HG03066 (cell line): ENCODE data around the gene DEFB113.
"Not testable (repeated sequence)": the region's sequence is repeated elsewhere in the genome, so short reads cannot be mapped to it uniquely, and the experiment has no call there.

Experiments
- ATAC-seq: cut with Tn5 transposase; IDR thresholded peaks from one replicate; pipeline ENCODE4 v1.9.1; 2021; ENCODE audit warnings: low read depth; ENCODE audit not compliant: unreplicated experiment

Gene DEFB113, protein sequence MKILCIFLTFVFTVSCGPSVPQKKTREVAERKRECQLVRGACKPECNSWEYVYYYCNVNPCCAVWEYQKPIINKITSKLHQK

DNA sequence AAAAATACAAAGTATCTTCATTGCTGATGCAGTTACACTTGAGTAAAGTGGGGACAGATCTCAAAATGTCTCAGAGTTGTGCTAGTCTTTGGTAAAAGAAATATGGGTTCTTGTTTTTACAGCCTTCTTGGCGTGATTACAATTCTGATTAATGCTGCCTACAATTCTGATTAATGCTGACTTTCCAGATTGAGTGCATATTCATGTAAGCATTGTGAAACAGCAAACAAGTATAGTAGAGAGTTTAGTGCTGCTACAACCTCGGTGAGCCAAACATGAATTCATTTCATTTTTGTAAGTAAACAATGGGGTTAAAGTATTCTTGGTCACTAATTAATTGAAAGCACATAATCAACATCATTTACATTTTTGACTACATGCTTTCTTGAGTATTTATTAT is at the start of gene DEFB113:
Gene DEFB113 (minus strand): TSS at position 21 of the 400 bp plus-strand sequence. CDS start 0 bp downstream, at position 21.
- ATAC-seq: no peak

DNA sequence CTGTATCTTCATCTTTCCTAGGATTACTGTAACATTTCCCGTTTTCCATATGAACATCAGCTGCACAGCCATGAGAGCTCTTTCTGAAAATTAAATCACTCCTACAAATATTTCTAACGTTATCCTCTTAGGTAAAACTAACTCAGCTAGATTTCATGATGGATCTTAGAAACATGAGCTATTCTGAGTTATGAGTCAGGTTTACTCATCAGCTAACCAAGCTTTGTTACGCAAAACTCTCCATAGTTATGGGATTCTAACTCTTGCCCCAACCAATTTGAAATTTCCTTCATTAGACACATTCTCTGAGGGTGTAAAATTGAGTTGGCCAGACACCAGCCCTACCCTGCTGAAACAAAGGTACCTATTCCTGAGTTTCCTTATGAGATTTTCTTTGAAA is 38.4 kb upstream of the DEFB113 start:
- ATAC-seq: no peak

DNA sequence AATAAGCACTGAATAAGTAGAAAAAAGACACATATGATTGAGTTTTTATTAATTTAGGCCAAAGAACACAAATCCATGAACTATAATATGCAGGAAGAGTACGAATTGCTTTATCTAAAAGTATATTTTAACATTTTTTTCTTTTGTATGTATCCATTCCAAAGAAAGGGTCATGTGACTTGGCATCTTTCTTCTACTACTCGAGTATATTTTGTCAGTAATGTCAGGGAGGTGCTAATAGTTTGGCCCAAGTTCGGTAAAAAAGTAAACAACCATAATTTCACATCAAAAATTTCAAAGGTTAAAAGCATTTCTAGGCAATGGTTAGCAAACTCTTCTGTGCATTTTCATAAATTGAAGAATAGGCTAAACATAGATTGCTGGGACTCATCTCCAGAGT is 33.7 kb upstream of the DEFB113 start:
- no peak for ATAC-seq

DNA sequence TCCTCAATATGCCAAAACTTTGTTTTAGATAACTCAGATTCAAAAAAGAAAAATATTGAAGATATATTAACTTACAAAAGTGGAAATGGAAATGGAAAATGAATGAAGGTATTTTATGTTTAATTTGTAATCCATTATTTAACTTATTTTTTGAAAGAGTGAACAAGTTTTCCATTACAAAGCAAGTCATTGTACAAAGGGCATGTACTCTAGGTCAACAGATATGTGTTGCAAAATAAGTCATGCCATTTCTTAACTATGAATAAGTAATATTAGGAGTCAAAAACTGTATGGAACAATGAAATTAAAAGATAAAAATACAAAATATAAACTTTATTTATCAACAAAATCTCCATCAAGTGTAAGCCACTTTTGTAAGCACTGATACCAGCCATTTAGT is 25.9 kb upstream of the DEFB113 start:
- ATAC-seq: no peak

DNA sequence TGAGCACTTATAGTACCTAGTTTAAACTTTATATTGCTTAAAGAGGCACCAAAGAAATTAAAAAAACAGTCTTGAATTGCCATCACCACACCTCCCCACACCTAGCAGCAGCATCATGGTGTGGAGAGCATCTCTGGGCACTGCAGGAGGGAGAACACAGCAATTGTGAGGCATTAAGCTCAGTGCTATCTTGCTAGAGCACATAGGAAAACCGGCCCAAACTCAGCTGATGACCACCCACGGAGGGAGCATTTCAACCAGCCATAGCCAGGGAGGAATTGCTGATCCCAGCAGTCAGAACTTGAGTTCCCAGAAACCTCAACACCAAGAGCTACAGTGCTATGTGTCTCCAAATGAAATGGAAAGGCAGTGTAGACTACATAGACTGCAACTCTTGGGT is 19.5 kb upstream of the DEFB113 start:
- no peak for ATAC-seq

DNA sequence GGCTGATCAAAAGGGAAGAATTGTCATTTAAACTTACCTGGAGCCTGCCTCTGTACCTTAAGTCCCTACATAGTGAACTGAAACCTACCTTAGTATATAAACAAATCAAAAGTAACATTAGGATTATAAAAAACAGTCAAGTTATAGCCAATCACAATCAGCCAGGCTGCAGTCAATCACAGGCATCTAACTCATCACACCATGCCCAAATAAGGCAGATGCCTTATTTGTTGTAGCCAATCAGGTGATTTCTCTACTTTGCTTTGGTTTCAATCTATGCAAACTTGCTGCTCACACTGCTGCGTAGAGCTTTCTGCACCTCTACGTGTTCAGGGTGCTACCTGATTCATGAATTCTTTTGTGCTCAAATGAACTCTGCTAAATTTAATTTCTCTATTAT is 18.3 kb upstream of the DEFB113 start:
- no peak for ATAC-seq

DNA sequence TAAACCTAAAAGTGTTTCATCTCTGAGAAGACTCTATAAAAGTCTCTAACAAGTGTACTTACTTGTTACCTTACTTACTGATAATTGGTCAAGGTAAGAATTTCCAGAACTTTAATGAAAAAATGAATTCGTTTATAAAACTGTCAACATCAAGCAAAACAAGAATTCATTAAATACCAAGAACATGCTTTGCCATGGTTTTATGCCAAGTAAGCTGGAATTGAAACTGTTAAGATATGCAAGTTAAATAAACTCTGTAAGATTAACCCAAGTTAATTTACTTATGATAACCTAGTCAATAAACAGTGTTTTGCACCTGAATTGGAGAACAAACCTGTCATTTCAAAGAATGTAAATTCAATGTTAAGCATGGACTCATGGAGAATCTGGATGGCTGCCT is 17.1 kb upstream of the DEFB113 start:
- ATAC-seq: no peak

DNA sequence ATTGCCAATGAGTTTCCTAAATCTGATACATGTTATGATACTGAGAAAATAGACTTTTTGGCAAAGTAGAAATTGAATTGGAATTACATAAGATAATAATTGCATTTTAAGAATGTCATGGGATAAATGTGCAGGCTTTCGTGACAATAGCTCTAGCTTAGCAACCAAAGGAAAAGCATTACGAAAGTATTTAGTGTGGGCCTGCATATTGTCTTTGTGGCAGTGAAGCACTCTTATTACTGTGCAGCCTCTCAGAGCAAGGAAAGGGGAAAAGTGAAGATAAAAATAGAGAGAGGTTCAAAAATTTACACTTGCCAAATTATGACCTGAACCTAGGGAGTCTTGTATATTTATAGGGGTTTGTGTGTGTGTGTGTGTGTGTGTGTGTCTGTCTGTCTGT is 12.6 kb upstream of the DEFB113 start:
- no peak for ATAC-seq

DNA sequence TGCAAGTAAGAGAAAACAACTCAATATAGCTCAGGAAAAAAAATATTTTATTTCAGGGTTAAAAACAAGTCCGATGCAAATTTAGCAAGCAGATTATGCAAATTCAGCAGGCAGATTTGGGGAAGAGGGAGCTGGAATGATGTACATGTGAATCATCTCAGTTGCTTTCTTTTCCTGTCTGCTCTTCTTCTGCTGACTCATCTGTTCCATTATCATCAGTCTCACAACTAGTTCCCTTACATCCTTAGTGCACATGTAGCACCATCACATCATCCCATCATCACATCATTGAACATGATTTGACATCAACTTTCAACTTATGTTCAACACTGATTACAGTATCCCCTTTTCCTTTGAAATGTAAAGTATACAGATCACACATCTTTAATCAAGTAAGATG is 11.5 kb upstream of the DEFB113 start:
- no peak for ATAC-seq

DNA sequence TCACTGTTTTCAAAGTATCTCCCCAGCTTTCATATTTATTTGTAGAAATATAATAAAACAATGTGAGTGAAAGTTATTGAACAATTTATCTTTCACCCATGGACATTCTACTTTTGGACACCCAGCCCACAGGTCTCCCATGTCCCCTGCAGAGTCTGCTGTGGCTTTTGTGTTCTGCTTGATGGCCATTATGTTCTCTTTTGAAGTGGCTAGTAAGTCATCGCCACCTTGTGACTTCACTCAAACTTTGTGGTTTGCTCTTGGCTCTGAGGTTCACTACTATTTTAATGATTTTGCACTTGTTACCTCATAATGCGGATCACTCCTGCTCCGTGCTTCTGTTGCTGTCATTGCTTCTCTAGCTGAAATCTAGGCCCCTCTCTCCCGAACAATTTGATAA is 10.2 kb upstream of the DEFB113 start:
- ATAC-seq: peak; percentile 39

DNA sequence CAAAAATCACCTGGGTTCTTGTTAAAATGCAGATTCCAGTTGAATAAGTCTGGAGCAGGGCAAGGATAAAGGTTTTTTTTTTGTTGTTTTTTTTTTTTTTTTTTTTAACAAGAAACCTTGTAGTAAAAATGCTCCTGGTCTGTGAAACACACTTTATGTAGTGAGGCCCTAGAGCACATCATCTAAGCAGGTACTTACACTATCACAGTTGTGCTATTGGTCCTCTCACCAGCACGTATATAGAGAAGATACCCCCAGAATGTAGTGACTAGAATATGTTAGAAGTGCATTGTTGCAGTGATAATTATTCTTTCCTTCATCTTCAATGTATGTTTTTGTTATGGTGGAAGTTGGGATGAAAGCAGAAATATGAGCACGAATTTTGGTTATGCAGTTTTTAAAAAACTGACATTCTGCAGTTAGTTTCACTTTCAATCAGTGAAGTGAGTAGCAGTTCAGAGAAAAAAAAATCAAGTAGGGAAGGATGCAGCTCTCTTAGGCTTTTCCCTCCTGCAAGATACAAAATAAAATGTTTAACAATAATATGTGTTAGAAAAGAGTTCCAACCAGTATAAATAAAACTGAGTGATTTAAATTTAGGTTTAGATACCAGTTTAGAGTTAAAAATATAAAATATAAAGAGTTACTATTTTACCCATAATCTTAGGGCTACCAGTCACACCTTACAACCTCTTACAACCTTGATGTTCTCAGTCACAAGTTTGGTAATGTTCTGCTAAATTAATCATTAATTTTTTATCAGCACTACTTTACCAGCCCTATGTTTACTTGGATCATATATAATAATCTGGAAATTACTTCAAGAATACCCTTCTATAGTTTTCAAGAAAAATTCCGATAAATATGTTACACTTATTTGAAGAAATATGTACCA is 9.2 kb upstream of the DEFB113 start:
- no peak for ATAC-seq

DNA sequence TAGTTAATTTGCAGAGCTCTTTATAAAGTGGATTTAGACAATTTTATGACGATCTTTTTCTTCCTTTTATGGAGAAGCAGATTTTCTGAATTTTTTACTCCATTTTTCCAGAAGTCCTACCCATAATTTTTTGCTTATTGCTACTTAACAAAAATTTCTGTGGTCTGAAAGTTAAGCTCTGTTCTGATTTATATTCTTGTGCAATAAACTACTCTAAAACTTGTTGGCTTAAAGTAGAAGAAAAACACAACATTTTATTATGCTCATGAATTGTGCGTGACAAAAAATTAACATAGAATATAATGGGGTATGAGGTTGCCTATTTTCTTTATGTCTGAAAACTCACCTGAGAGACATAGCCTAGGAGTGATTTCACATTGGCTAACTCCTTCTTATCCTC is 2.6 kb downstream of the DEFB113 start:
- ATAC-seq: no peak

DNA sequence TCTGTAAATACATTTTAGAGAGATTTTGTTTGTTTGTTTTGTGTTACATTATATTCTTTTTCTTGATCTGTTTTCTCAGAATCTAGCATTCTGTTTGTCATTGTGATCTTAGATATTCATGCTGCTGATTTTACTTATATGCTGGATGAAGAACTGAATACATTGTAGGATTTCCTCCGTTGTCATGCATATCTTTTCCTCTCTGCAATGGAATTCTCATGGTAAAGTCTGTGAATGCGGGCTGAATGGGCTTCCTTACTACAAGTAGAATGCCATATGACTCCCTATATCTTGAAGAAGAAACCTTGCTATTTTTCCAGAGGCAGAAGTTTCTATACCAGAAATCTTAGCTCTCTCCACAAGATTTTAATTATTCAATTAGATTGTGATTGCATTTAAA is 3.1 kb downstream of the DEFB113 start:
- no peak for ATAC-seq

DNA sequence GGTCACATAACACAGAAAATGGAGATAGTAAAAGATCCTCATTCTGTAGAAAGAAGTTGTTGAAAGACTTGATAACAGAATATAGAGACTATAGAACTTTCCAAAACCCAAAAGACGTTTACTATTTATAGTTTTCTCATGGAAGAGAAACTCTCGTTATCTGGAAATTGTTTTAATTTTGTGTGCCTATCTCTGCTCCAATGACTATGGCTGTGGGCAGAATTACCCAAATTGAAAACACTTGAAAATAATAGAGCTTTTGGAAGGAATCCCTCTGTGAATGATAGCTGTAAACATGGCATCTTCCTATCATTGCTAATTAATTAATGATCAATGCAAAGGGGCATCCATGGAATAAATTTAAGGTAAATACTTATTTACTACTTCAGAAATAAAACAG is 5.4 kb downstream of the DEFB113 start, which contains the start of gene DEFB114:
Gene DEFB114 (minus strand): TSS at position 101 of the 400 bp plus-strand sequence. CDS start 59 bp downstream, at position 42.
- no peak for ATAC-seq

DNA sequence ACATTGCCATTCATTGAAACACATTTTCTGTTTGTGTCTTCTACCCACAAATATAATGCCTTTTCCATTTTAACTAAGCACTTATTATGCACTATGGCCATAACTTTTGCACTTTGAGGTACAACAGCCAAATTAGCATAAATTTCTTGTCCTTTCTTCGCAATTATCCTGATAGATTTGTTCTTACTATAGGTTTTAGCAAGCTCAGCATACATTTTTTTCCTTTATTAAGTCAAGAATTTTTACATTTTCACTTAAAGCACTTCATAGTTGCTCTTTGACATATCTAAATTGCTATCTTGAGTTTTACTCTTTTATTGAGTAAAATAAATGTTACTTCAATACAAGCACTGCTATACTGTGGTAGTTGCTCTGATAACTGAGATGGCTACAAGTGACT is 11.2 kb downstream of the DEFB113 start:
- ATAC-seq: no peak

DNA sequence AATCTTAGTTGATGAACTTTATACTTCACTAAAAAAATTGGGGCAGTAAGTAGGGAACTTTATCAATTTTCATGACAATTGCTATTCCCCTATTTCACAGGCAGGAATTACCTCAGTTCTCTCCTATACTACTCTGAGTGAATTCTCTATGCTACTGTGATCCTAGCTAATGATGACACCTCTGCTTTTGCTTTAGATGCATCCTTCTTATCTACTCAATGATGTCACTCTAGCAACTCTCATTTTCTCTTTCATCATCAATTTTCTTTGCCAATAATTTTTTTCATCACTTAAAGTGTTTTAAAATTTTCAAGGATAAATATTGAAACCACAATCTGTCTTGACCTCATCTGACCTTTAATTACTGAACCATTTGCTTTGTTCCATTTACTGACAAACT is 13.6 kb downstream of the DEFB113 start:
- no peak for ATAC-seq

DNA sequence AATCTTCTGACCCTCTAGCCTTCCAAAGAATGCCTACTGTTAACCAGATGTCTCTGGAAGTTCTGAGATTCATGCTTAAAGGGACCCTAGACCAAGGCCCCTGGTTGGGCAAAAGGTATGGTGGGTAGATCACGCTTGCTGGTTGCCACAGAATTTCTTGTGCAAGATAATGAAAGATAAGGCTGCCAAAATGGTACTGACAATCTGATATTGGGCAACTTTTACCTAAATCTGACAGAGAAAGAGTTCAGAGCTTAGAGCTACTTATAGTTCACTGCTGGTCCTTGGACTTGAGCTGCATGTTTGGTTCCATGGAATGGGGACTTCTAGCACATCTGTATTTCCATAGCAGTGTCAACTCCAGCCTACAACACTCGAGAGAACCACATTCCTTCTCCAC is 17.5 kb downstream of the DEFB113 start:
- ATAC-seq: no peak

DNA sequence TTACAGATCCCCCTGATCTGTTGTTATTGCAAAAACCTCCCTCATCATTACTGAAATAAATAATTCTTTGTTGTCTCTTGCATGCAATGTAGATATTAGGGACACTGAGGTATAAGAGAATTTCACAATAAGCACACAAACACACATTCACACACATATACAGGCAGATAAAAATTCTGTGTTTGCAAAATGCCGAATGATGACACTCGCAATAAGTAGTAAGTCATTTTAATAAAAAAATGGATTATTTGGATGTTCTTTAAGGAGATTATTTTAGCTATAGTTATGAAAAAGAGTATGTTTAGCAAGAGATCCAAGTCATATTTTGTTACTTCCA is 19.0 kb downstream of the DEFB113 start:
- ATAC-seq: no peak

DNA sequence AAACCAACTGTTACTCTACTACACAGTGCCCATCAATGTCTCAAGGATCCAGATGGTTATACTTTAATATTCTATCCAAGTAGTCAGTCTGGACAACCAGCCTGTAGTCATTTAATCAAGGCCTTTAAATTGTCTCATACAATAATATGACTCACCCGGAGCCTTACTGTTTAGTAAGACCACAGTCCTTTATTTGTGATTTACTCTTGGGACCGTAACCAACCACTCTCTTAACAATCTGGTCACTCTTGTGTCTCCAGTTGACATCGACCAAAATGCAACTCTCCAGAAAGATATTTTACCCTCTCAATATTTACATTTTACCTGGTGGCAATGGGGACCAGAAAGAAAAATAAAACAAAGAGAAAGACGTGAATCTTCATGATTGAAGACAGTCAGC is 20.4 kb downstream of the DEFB113 start:
- no peak for ATAC-seq

DNA sequence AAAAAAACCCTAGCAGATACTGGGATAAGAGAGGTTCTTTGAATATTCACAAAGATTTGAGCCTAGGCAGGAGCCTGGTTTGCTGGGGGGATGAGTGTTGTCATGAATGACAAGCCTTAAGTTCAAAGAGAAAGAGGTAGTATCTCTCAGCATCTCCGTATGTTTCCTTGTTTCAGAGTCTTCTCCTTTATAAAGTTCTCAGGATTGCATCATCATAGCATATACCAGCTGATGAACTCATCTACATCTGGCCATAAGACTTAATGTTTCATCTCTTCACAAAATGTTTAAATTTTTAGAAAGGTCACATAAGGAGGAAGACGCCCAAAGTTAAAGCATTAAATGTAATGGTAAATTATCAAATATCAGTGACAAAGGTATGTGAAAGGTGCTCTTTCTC is 22.6 kb downstream of the DEFB113 start:
- ATAC-seq: no peak

DNA sequence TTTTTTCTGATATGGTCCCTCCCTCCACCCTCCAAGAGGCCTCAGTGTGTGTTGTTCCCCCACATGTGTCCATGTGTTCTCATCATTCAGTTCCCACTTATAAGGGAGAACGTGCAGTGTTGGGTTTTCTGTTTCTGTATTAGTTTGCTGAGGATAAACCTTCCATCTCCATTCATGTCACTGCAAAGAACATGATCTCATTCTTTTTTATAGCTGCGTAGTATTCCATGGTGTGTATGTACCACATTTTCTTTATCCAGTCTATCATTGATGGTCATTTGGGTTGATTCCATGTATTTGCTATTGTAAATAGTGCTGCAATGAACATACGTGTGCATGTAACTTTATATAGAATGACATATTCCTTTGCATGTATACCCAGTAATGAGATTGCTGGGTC is 25.4 kb downstream of the DEFB113 start:
- ATAC-seq: not testable (repeated sequence)

DNA sequence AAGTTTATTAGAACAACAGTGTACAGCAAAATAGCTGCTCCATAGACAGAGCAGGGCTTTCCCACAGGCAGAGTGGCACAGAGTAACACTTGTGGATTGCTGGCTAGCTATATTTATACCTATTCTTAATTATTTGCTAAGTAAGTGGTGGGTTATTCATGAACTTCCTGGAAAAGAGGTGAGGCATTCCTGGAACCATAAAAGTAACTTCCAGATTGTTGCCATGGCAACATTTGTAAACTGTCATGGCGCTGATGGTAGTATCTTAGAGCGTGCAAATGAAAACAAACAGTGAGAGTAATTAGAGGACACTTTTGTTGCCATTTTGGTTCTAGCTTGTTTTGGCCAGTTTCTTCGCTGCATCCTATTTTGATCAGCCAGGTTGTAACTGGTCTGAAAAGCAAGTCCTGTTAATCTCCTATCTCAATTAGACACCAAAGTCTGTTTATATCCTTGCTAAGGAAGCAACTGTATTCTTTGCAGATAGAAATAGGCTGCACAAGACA is 29.4 kb downstream of the DEFB113 start:
- no peak for ATAC-seq
